ENCODE data around the gene CACNA1I.

- TF ChIP-seq CTCF (conservative IDR thresholded peaks at IDR 0.05), result no peak
- no peak for TF ChIP-seq ZFX (IDR thresholded peaks at IDR 0.05)
These were observed 48.5 kb downstream of the CACNA1I start for GRCh38 chr22:39618996-39619530.
